IMR-90 (cell line): ENCODE measurements around the gene CHST5. TPM values are rescaled to one million over a fixed set of nuclear protein-coding genes. Genes with fewer than 3 reads are reported as not detected.

ENCODE experiments used
- ATAC-seq: fragments of 200-7000 bp; cut with Tn5 transposase; 2 replicates; pipeline ENCODE4 v1.9.1; 2020; ENCODE audit warnings: low read depth, mild to moderate bottlenecking, moderate library complexity
- BruUV-seq: library from RNA; stranded (reverse); fragments of 400-500 nt; replicated peaks from 2 replicates; lab custom pipeline; 2021; lab: Mats Ljungman, UMichigan
- CTCF ChIA-PET: fragments of 300-600 bp; formaldehyde crosslinking; extraction: SDS; loops from one replicate; lab custom pipeline; 2021; ENCODE audit warnings: antibody characterized with exemption; lab: Yijun Ruan, JAX
- POLR2A ChIA-PET: fragments of 300-600 bp; sonication (Branson Sonifier 250); formaldehyde crosslinking; loops from one replicate; lab custom pipeline; 2022; ENCODE audit warnings: antibody characterized with exemption; ENCODE audit not compliant: unreplicated experiment; lab: Charles Lee
- DNase-seq: peaks from one replicate; pipeline ENCODE4 v3.0.0; 2013
- H2AFZ ChIP-seq: replicated peaks from 2 replicates; pipeline ENCODE3; 2013; ENCODE audit warnings: low read length, mild to moderate bottlenecking; ENCODE audit not compliant: poor library complexity
- H2AK5ac ChIP-seq: 2 replicates; pipeline ENCODE4 v1.6.1; 2013; ENCODE audit warnings: low read depth, low read length, inconsistent platforms
- H2AK9ac ChIP-seq: replicated peaks from 2 replicates; pipeline ENCODE3; 2013; ENCODE audit warnings: mild to moderate bottlenecking, low read depth, low read length, moderate library complexity; ENCODE audit not compliant: poor library complexity
- H2BK120ac ChIP-seq: 2 replicates; pipeline ENCODE4 v1.6.1; 2013; ENCODE audit warnings: low read depth, low read length, inconsistent platforms
- H2BK15ac ChIP-seq: 3 replicates; pipeline ENCODE4 v1.6.1; 2013; ENCODE audit warnings: low read depth, low read length, inconsistent platforms
- H2BK20ac ChIP-seq: 2 replicates; pipeline ENCODE4 v1.6.1; 2013; ENCODE audit warnings: low read depth, mild to moderate bottlenecking, inconsistent platforms, low read length, moderate library complexity
- H2BK5ac ChIP-seq: 2 replicates; pipeline ENCODE4 v1.6.1; 2013; ENCODE audit warnings: mild to moderate bottlenecking, low read depth, low read length, inconsistent platforms; ENCODE audit not compliant: poor library complexity, severe bottlenecking
- H3K14ac ChIP-seq: replicated peaks from 2 replicates; pipeline ENCODE4 v1.6.1; 2013; ENCODE audit warnings: low read depth, low read length, inconsistent platforms
- H3K18ac ChIP-seq: 2 replicates; pipeline ENCODE4 v1.6.1; 2013; ENCODE audit warnings: low read depth, low read length, control low read depth
- H3K23ac ChIP-seq: 2 replicates; pipeline ENCODE4 v1.6.1; 2013; ENCODE audit warnings: low read depth, low read length, inconsistent platforms
- H3K27ac ChIP-seq: 2 replicates; pipeline ENCODE4 v1.5.1; 2013; ENCODE audit warnings: mild to moderate bottlenecking, control low read depth, low read length; ENCODE audit not compliant: insufficient read depth
- H3K27me3 ChIP-seq: 2 replicates; pipeline ENCODE4 v1.6.1; 2013; ENCODE audit warnings: low read length; ENCODE audit not compliant: control insufficient read depth, insufficient read depth
- H3K36me3 ChIP-seq: 2 replicates; pipeline ENCODE4 v1.6.1; 2013; ENCODE audit warnings: low read length, mixed read lengths; ENCODE audit not compliant: control insufficient read depth, insufficient read depth
- H3K4ac ChIP-seq: 2 replicates; pipeline ENCODE4 v1.6.1; 2013; ENCODE audit warnings: low read depth, low read length, inconsistent platforms
- H3K4me1 ChIP-seq: 2 replicates; pipeline ENCODE4 v1.6.1; 2013; ENCODE audit warnings: low read length, mixed read lengths; ENCODE audit not compliant: control insufficient read depth, insufficient read depth
- H3K4me2 ChIP-seq: 2 replicates; pipeline ENCODE4 v1.6.1; 2013; ENCODE audit warnings: low read depth, mild to moderate bottlenecking, control low read depth, low read length, moderate library complexity
- H3K4me3 ChIP-seq: 2 replicates; pipeline ENCODE4 v1.5.1; 2013; ENCODE audit warnings: low read depth, mild to moderate bottlenecking, control low read depth, low read length, moderate library complexity; ENCODE audit not compliant: insufficient read depth
- H3K56ac ChIP-seq: 2 replicates; pipeline ENCODE4 v1.6.1; 2013; ENCODE audit warnings: low read length, inconsistent platforms; ENCODE audit not compliant: insufficient read depth; ENCODE audit errors: extremely low read depth
- H3K79me1 ChIP-seq, 2 experiments: 2 replicates each; pipeline ENCODE4 v1.6.1; 2013; ENCODE audit warnings: low read length in 2 of 2, inconsistent platforms in 1 of 2, low read depth in 1 of 2
- H3K9ac ChIP-seq: 2 replicates; pipeline ENCODE4 v1.6.1; 2013; ENCODE audit warnings: low read depth, low read length, control low read depth
- H3K9me1 ChIP-seq: 2 replicates; pipeline ENCODE4 v1.6.1; 2013; ENCODE audit warnings: low read length, inconsistent platforms; ENCODE audit not compliant: insufficient read depth
- H3K9me3 ChIP-seq: 2 replicates; pipeline ENCODE4 v1.6.1; 2013; ENCODE audit warnings: low read length; ENCODE audit not compliant: control insufficient read depth, insufficient read depth
- H4K20me1 ChIP-seq: 2 replicates; pipeline ENCODE4 v1.6.1; 2013; ENCODE audit warnings: low read length, inconsistent platforms; ENCODE audit not compliant: insufficient read depth
- H4K5ac ChIP-seq: 2 replicates; pipeline ENCODE4 v1.6.1; 2013; ENCODE audit warnings: mild to moderate bottlenecking, low read depth, low read length, control low read depth
- H4K8ac ChIP-seq, 2 experiments: 2 replicates each; pipeline ENCODE4 v1.6.1; 2013; ENCODE audit warnings: low read depth in 2 of 2, low read length in 2 of 2, control low read depth in 1 of 2, inconsistent platforms in 1 of 2
- H4K91ac ChIP-seq: 2 replicates; pipeline ENCODE4 v1.6.1; 2013; ENCODE audit warnings: low read depth, low read length, inconsistent platforms; ENCODE audit not compliant: insufficient read depth
- BHLHE40 ChIP-seq: fragments of 150-350 bp; IDR thresholded peaks from 2 replicates; pipeline ENCODE4 v1.6.1; 2016; ENCODE audit warnings: mild to moderate bottlenecking, low read depth, low read length
- CEBPB ChIP-seq: IDR thresholded peaks from 2 replicates; pipeline ENCODE4 v1.6.1; 2012; ENCODE audit warnings: low read depth, low read length, improper control_type of control experiment
- CHD1 ChIP-seq: IDR thresholded peaks from 2 replicates; pipeline ENCODE4 v1.6.1; 2012; ENCODE audit warnings: low read depth, low read length, improper control_type of control experiment
- CTCF ChIP-seq: conservative IDR thresholded peaks from 2 replicates; pipeline ENCODE4 v1.5.1; 2012; ENCODE audit warnings: mild to moderate bottlenecking, low read depth, low read length, improper control_type of control experiment
- ELK1 ChIP-seq: fragments of 150-350 bp; IDR thresholded peaks from 2 replicates; pipeline ENCODE4 v1.6.1; 2016; ENCODE audit warnings: low read depth, mild to moderate bottlenecking, low read length, moderate library complexity, borderline replicate concordance
- FOS ChIP-seq: fragments of 150-350 bp; IDR thresholded peaks from 2 replicates; pipeline ENCODE4 v1.6.1; 2016; ENCODE audit warnings: low read depth, low read length
- MAZ ChIP-seq: IDR thresholded peaks from 2 replicates; pipeline ENCODE4 v1.6.1; 2012; ENCODE audit warnings: low read depth, mild to moderate bottlenecking, low read length, improper control_type of control experiment, moderate library complexity, borderline replicate concordance
- MXI1 ChIP-seq: IDR thresholded peaks from 2 replicates; pipeline ENCODE4 v1.6.1; 2012; ENCODE audit warnings: low read depth, mild to moderate bottlenecking, low read length, moderate library complexity, borderline replicate concordance
- RCOR1 ChIP-seq: IDR thresholded peaks from 2 replicates; pipeline ENCODE4 v1.6.1; 2012; ENCODE audit warnings: mild to moderate bottlenecking, low read length, improper control_type of control experiment; ENCODE audit not compliant: insufficient replicate concordance
- RFX5 ChIP-seq: IDR thresholded peaks from 2 replicates; pipeline ENCODE4 v1.8.0; 2012; ENCODE audit warnings: low read depth, mild to moderate bottlenecking, low read length, moderate library complexity
- SMC3 ChIP-seq: fragments of 150-350 bp; IDR thresholded peaks from 2 replicates; pipeline ENCODE4 v1.6.1; 2016; ENCODE audit warnings: low read depth, mild to moderate bottlenecking, antibody characterized with exemption, low read length, moderate library complexity
- USF2 ChIP-seq: fragments of 150-350 bp; IDR thresholded peaks from 2 replicates; pipeline ENCODE4 v1.6.1; 2017; ENCODE audit warnings: mild to moderate bottlenecking, antibody characterized with exemption, low read length, low read depth
- WGBS, 2 experiments: methylation state at CpG; one replicate each; pipeline versions ENCODE4 v1.1.5 to v1.1.7; 2013; ENCODE audit warnings: missing lambda C conversion rate in 2 of 2; ENCODE audit not compliant: insufficient read length in 1 of 2; ENCODE audit errors: extremely low coverage in 2 of 2; 5-methylcytosine and 5-hydroxymethylcytosine counted together
- dilution Hi-C: fragments of 300-500 bp; cut with HindIII; formaldehyde crosslinking; loops from one replicate; pipeline ENCODE4 v1.14.3; 2018; ENCODE audit warnings: low sequenced_read_pairs; ENCODE audit not compliant: unreplicated experiment
- in situ Hi-C: fragments of 300-500 bp; cut with MboI; formaldehyde crosslinking; loops from 3 replicates; pipeline ENCODE4 v1.14.3; 2019; ENCODE audit warnings: low sequenced_read_pairs, inconsistent platforms, mixed read lengths
- intact Hi-C: fragments of 100-400 bp; cut with micrococcal nuclease; formaldehyde crosslinking; loops from 2 replicates; pipeline ENCODE4 v1.10.0; 2022
- polyA plus RNA-seq, 3 experiments: library from polyadenylated mRNA; depleted of rRNA; stranded (reverse); fragments of >200 nt; gene quantifications; 2 replicates each; pipeline ENCODE4 v1.2.3, GENCODE V29; 2012; ENCODE audit warnings: low replicate concordance in 1 of 3
- total RNA-seq: library from RNA; depleted of rRNA; stranded (reverse); fragments of >200 nt; gene quantifications from 2 replicates; pipeline ENCODE4 v1.2.3, GENCODE V29; 2012

The CHST5 gene
- total and polyA plus RNA-seq, 2 of the 4 experiments (the other 2 are of a cell fraction), result not detected

- H3K4me1 ChIP-seq, result no peaks in the 10 kb centered on the region
- no peak overlapping the region for H3K56ac ChIP-seq
- dilution Hi-C loops (no loop called here), intact Hi-C loops (no loop called here), in situ Hi-C loops (no loop called here)
- H3K9me1 ChIP-seq, result no peaks in the 10 kb centered on the region
- no peak overlapping the region for H4K5ac ChIP-seq
- no peak overlapping the region for H3K18ac ChIP-seq
- no peak overlapping the region for H3K27ac ChIP-seq
- no CpG with 5 or more reads among the region's 2 CpGs for WGBS, 2 experiments
- H3K14ac ChIP-seq, result no peak overlapping the region
- H4K8ac ChIP-seq, result no peak overlapping the region
- H2BK15ac ChIP-seq, result no peak overlapping the region
- CTCF ChIA-PET, result no interaction called here
- no peak overlapping the region for H3K9ac ChIP-seq
- TF ChIP-seq FOS (no peak), ELK1 (no peak), CHD1 (no peak), CEBPB (no peak), RFX5 (no peak), MAZ (no peak), MXI1 (no peak), CTCF (no peak), RCOR1 (no peak), BHLHE40 (no peak), USF2 (no peak), SMC3 (no peak)
- H3K27me3 ChIP-seq, result peaks cover 6% of the 10 kb centered on the region; the same call in 1 of the 2 replicates
- H2BK5ac ChIP-seq, result no peak overlapping the region
- H3K4me2 ChIP-seq, result no peak overlapping the region
- H2AK5ac ChIP-seq, result no peak overlapping the region
- DNase-seq (no peak), ATAC-seq (no peak)
- H2BK120ac ChIP-seq, result no peak overlapping the region
- H3K23ac ChIP-seq, result no peak overlapping the region
- no peaks in the 10 kb centered on the region for H3K36me3 ChIP-seq
- no peak overlapping the region for H4K91ac ChIP-seq
- no peak overlapping the region for H2AK9ac ChIP-seq
- no peaks in the 10 kb centered on the region for H3K9me3 ChIP-seq
- no peak overlapping the region for H2AFZ ChIP-seq
- no peaks in the 10 kb centered on the region for H3K79me1 ChIP-seq
- H3K4ac ChIP-seq, result no peak overlapping the region
- no peaks in the 10 kb centered on the region for H4K20me1 ChIP-seq
- POLR2A ChIA-PET, result no interaction called here
- H2BK20ac ChIP-seq, result no peak overlapping the region
- H3K4me3 ChIP-seq, result no peak overlapping the region
- BruUV-seq, result no TSS peak
Measured at GRCh38 chr16:75488322-75488721, 47.6 kb downstream of the CHST5 start.
